Activated T-helper 1 cell treated with anti-CD3 and anti-CD28 coated beads, Interleukin-12 subunit alpha, Interleukin-12 subunit beta, Interleukin-2, Interleukin-4 antibody, amounts not matched to agents 30 ng/mL and 10 ng/mL and 1 ng/mL, durations not matched to agents 14 hours and 24 hours and 36 hours (primary cell): Measurements from ENCODE around the gene AP1B1. TPM values are rescaled to one million over a fixed set of nuclear protein-coding genes. Genes with fewer than 3 reads are reported as not detected.
"Not testable (repeated sequence)": the region's sequence is repeated elsewhere in the genome, so short reads cannot be mapped to it uniquely, and the experiment has no call there.

ENCODE experiments used
- DNase-seq: peaks from one replicate; pipeline ENCODE4 v3.0.0; 2021; ENCODE audit warnings: low spot score
- H3K27ac Mint-ChIP-seq: one replicate; pipeline ENCODE4 v1.8.0; 2021; ENCODE audit warnings: mild to moderate bottlenecking, mixed read lengths
- H3K27me3 Mint-ChIP-seq: one replicate; pipeline ENCODE4 v1.8.0; 2022; ENCODE audit warnings: mild to moderate bottlenecking, moderate library complexity, mixed read lengths; ENCODE audit not compliant: insufficient read depth
- H3K36me3 Mint-ChIP-seq: one replicate; pipeline ENCODE4 v1.8.0; 2021; ENCODE audit warnings: low read depth, mixed read lengths
- H3K4me1 Mint-ChIP-seq: one replicate; pipeline ENCODE4 v1.8.0; 2021; ENCODE audit warnings: low read depth, mixed read lengths
- H3K4me3 Mint-ChIP-seq: one replicate; pipeline ENCODE4 v1.8.0; 2021; ENCODE audit warnings: mild to moderate bottlenecking, moderate library complexity, mixed read lengths
- H3K9me3 Mint-ChIP-seq: one replicate; pipeline ENCODE4 v1.8.0; 2021; ENCODE audit warnings: mixed read lengths
- intact Hi-C: fragments of 100-400 bp; cut with micrococcal nuclease; formaldehyde crosslinking; loops from one replicate; pipeline ENCODE4 v1.15.1; 2024
- total RNA-seq: library from RNA; stranded (reverse); gene quantifications from 2 replicates; pipeline ENCODE4 v1.2.3, GENCODE V29; 2022

AP1B1 gene
- total RNA-seq, 1 donor from 2014 or later: 84.0 TPM

DNA sequence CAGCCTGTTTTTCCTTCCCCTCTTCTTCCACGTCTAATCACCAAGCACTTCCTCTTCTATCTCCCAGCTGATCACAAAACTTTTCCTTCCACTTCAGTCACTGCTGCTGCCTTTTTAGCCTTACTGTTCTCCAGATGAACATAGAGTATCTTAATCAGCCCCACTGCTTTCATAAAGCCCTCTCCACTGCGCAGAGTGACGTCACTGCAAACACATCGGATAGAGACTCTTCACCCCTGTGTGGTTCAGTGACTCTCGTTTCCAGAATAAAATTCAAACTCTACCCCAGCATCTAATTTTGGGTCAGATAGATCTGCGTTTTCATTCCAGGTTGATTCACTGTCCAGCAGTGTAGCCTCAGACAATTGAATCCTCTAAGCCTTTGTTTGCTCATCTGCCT lies 13.2 kb upstream of the AP1B1 start:
- H3K4me3 Mint-ChIP-seq, DNase-seq, H3K27ac Mint-ChIP-seq, intact Hi-C loops, H3K4me1 Mint-ChIP-seq, H3K36me3 Mint-ChIP-seq, H3K9me3 Mint-ChIP-seq: not testable (repeated sequence)
- H3K27me3 Mint-ChIP-seq: peaks cover 25% of the 10 kb centered on the region

DNA sequence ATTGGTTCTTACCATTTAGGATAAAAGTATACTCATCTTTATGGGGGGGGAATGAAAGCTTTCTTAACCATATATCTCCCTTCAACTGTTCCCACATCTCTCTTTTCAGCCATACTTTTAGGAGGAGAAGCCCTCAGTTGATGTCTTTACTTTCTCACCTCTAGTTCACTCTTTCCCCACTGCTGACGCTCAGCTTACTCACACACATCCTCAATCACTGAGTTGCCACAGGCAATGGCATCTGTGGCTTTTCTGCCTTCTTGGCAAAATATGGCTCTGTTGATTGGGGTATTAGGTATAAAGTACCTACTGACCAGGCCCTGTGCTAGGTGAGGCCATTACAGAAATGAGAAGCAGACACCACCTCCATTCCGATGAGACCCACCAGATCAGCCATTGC lies 12.2 kb upstream of the AP1B1 start:
- Mint-ChIP-seq H3K4me1 (no peaks in the 10 kb centered on the region), H3K9me3 (no peaks in the 10 kb centered on the region), H3K4me3 (no peak overlapping the region), H3K36me3 (no peaks in the 10 kb centered on the region), H3K27ac (no peak overlapping the region), H3K27me3 (peaks cover 28% of the 10 kb centered on the region)
- intact Hi-C loops: no loop called here
- DNase-seq: no peak

DNA sequence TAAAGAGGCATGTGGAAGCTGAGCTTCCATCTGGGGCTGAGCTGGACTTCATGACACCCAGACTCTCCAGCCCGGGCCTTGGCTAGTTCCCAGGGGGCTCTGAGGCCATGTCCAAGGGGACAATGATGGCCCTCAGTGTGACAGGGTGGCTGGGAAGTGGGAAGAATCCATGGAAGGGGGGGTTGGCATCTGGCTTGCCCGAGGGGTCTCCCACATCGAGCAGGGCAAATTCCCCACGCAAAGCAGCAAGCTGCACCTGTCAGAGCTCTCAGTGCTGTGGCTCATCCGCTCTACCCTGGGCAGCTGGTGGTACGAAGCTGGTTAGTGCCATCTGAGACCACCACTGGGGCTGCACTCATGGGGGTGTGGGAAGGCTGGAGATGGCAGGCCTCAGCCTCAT lies 9.4 kb upstream of the AP1B1 start:
- Mint-ChIP-seq H3K36me3 (no peaks in the 10 kb centered on the region), H3K4me3 (no peak overlapping the region), H3K27ac (no peak overlapping the region), H3K4me1 (peaks cover 8% of the 10 kb centered on the region), H3K9me3 (no peaks in the 10 kb centered on the region), H3K27me3 (peaks cover 22% of the 10 kb centered on the region)
- intact Hi-C loops: no loop called here
- no peak for DNase-seq

DNA sequence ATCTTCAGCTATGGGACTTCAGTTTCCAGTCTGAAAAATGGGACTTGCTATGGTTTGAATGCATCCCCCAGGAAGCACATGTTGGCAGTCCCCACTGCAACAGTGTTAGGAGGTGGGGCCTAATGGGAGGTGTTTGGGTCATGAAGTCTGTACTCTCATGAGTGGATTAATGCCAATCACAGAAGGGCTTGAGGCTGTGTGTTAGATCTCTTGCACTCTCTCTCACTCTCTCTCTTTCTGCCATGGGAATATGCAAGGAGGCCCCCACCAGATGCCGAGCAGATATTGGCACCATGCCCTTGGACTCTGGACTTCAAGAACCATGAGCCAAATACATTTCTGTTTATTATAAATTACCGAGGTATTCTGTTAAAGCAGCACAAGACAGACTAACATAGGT lies 7.8 kb upstream of the AP1B1 start:
- no peak for DNase-seq
- Mint-ChIP-seq H3K9me3 (no peaks in the 10 kb centered on the region), H3K27ac (no peak overlapping the region), H3K36me3 (no peaks in the 10 kb centered on the region), H3K4me3 (no peak overlapping the region), H3K27me3 (peaks cover 15% of the 10 kb centered on the region), H3K4me1 (peaks cover 8% of the 10 kb centered on the region)
- intact Hi-C loops: no loop called here

DNA sequence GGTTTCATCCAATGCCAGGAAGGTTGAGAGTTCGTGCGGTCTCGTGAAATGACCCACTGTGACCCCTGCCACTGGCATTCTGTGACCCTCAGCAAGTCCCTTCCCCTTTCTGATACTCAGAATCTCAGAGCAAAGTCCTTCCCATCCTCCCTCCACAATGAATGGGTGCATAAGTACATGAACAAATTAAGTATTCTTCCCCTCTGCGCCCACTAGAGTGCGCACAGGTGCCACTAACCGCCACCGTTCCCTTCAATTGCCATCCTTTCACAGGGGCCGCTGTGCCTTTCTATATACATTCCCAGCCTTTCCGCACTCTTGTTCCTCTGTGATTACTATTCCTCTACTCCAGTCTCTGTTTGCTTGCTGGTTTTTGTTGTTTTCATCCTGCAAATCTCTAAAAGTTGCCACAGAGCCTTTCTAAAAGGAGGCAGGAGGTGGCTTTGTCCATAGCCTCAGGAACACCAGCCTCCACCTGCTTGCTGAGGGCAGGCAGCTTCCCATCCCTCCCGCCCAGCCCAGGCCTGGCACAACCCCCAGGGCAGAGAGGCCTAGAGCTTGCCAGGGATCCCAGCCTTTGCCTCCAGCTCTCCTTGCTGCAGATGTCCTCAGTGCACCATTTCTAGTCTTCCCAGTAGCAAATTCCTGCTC lies 6.7 kb upstream of the AP1B1 start:
- intact Hi-C loops: loop anchor here (1.0 kb wide), 3 partner anchors 19 to 129 kb away; no protein-coding TSS in a partner anchor
- H3K4me1 Mint-ChIP-seq: peaks cover 8% of the 10 kb centered on the region
- no peak overlapping the region for H3K27ac Mint-ChIP-seq
- DNase-seq: peak; percentile 48
- peaks cover 11% of the 10 kb centered on the region for H3K27me3 Mint-ChIP-seq
- no peaks in the 10 kb centered on the region for H3K36me3 Mint-ChIP-seq
- no peak overlapping the region for H3K4me3 Mint-ChIP-seq
- no peaks in the 10 kb centered on the region for H3K9me3 Mint-ChIP-seq

DNA sequence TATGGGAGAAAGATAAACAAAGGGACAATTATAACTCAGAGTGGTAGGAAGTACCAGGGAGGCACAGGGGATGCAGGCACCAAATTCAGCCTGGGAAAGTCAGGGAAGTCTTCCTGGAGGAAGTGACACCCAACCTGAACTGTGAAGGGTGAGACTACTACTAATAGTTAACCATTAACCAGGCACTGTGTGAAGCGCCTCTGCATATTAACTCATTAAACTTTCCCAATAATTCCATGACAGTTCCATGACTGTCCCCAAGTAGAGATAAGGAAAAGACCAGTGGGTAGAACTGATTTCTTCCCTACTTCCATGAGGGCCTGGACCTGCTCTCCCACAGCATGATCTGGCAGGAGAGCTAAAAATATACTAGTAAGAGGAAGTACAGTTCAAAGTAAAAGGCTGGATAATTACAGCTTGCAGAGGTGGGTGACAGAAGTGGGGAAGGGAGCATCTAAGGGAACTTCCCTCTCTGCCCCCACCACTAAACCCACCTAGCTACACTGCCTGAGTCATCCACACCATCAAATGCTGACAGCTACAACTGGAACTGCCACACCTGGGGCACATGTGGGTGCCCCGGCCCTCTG lies 4.7 kb upstream of the AP1B1 start:
- Mint-ChIP-seq H3K4me1 (peaks cover 12% of the 10 kb centered on the region), H3K27me3 (peaks cover 3% of the 10 kb centered on the region), H3K27ac (no peak overlapping the region), H3K4me3 (no peak overlapping the region), H3K9me3 (no peaks in the 10 kb centered on the region), H3K36me3 (no peaks in the 10 kb centered on the region)
- DNase-seq: no peak
- intact Hi-C loops: no loop called here

DNA sequence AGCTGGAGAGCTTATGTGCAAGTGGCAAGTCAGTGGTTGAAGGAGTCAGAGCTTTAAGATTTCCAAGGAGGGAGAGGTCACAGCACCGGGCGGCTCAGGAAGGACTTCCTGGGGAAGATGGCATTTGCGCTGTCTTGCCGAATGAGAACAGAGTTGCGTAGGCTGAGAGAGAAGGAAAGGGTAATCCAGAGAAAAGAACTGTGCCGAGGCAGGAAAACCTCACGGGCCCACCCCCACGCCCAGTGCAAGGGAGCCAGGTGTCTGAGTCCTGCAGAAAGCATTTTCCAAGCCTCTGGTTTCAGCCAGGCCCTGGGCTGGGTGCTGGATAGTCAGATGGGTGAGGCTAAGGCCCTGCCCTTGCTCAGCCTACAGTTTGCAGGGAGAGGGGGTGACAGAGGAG lies 3.2 kb upstream of the AP1B1 start:
- Mint-ChIP-seq H3K9me3 (no peaks in the 10 kb centered on the region), H3K27me3 (peaks cover 3% of the 10 kb centered on the region)

DNA sequence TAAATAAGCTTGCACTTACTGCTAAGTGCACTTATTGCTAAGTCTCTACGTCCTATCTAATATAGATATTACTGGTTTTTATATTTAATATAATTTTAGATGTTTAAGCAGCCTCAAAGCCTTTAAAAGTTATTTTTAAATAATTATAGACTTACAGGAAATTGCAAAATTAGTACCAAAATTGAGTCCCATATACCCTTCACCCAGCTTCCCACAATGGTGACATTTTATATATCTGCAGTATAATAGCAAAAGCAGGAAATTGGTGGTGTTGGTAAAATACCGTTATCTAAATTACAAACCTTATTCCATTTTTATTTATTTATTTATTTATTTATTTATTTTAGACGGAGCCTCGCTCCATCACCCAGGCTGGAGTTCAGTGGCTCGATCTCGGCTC lies 1.9 kb upstream of the AP1B1 start:
- H3K4me1 Mint-ChIP-seq: peaks cover 38% of the 10 kb centered on the region
- no peak for DNase-seq
- peaks cover 9% of the 10 kb centered on the region for H3K36me3 Mint-ChIP-seq
- H3K4me3 Mint-ChIP-seq: no peak overlapping the region
- H3K9me3 Mint-ChIP-seq: no peaks in the 10 kb centered on the region
- H3K27ac Mint-ChIP-seq: no peak overlapping the region
- intact Hi-C loops: no loop called here
- no peaks in the 10 kb centered on the region for H3K27me3 Mint-ChIP-seq

More for the DNA sequence above, 3.2 kb upstream of the AP1B1 start:
- no peak for DNase-seq
- Mint-ChIP-seq H3K27ac (no peak overlapping the region), H3K4me3 (no peak overlapping the region), H3K36me3 (peaks cover 2% of the 10 kb centered on the region), H3K4me1 (peaks cover 26% of the 10 kb centered on the region)
- intact Hi-C loops: no loop called here

DNA sequence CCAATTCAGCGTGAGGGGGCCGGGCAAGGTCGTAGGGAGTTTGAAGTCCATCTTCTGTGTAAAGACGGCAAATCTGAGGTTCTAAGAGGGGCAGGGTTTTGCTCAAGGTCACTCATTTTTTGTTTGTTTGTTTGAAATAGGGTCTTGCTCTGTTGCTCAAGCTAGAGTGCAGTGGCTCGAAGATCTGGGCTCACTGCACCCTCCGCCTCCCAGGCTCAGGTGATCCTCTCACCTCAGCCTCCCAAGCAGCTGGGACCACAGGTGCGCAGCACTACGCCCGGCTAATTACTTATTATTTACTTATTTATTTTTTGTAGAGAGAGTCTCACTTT lies 355 bp upstream of the AP1B1 start:
- H3K9me3 Mint-ChIP-seq: no peaks in the 10 kb centered on the region
- H3K4me3 Mint-ChIP-seq: peak overlapping the region; percentile 93
- H3K27me3 Mint-ChIP-seq: no peaks in the 10 kb centered on the region
- no peak for DNase-seq
- peak overlapping the region; percentile 86 for H3K27ac Mint-ChIP-seq
- peaks cover 14% of the 10 kb centered on the region for H3K36me3 Mint-ChIP-seq
- H3K4me1 Mint-ChIP-seq: peaks cover 38% of the 10 kb centered on the region
- intact Hi-C loops: loop anchor here (1.0 to 5.0 kb wide), 4 partner anchors 26 to 165 kb away; partner anchors contain the start of genes GAS2L1 and THOC5

DNA sequence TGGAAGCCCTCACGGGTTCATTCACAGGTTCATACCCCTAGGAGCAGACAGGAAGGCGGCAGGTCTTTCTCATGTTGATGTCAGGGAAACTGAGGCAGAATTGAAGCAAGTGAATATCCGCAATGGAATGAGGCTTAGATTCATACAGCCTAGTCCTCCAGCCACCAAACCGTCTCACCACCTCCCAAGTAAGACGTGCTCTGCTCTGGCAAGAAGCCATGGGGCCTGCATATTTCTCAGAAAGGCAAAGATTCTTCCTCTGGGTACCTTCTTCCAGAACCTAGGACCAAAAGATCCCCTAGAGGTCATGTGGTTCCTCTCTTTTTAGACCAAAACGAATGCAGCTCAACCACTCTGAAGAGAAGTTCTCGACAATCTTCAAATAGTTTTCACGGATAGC lies 1.7 kb downstream of the AP1B1 start:
- Mint-ChIP-seq H3K4me3 (peak overlapping the region; percentile 77), H3K4me1 (peaks cover 49% of the 10 kb centered on the region), H3K27me3 (no peaks in the 10 kb centered on the region), H3K27ac (peak overlapping the region; percentile 18), H3K36me3 (peaks cover 20% of the 10 kb centered on the region), H3K9me3 (no peaks in the 10 kb centered on the region)
- intact Hi-C loops: loop anchor here (5.0 kb wide), 1 partner anchor 79 kb away; the partner anchor contains the start of gene GAS2L1
- DNase-seq: no peak

DNA sequence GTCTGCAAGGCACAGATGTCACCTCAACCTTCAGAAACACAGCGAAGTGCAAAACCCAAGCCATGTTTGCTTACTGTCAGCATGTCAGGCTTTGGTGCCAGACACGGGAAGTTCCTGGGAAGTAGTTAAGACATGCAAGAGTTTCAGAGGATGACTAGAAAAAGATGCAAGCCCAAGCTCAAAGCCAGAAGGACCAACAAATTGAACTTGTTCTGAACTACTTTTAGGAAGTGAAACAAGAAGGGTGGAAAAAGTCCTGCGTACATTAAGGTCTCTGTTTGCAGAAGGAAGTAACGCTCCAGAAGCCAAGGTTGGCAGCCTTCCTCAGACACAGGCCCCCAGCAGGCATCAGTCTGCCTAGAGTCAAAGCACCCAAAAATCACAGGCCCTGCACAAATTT lies 2.6 kb downstream of the AP1B1 start:
- Mint-ChIP-seq H3K4me3 (peak overlapping the region; percentile 35), H3K27ac (peak overlapping the region; percentile 8), H3K4me1 (peaks cover 51% of the 10 kb centered on the region)

DNA sequence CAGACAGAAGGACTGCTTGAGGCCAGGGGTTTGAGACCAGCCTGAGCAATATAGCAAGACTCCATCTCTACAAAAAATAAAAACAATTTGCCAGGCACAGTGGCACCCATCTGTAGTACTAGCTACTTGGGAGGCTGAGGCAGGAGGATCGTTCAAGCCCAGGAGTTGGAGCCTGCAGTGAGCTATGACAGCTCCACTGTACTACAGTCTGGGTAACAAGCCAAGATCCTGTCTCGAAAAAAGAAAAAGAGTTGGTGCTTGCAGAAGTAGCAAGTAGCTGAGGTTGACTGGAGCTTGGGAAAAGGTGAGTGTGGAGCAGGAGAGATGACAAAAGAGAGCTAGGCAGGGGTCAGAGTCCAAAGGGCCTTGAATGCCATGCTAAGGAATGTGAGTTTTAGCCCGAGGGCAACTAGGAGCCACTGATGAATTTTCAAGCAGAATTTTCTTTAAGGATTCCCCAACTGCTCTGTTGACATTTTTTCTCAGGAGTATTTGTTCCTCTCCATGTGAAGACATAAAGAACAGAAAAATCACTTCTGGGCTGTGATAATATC lies 3.1 kb downstream of the AP1B1 start:
- Mint-ChIP-seq H3K27me3 (no peaks in the 10 kb centered on the region), H3K9me3 (no peaks in the 10 kb centered on the region), H3K4me3 (no peak overlapping the region), H3K4me1 (peaks cover 57% of the 10 kb centered on the region), H3K27ac (no peak overlapping the region), H3K36me3 (peaks cover 23% of the 10 kb centered on the region)
- no peak for DNase-seq
- intact Hi-C loops: loop anchor here (5.0 kb wide), 1 partner anchor 78 kb away; the partner anchor contains the start of gene GAS2L1

More for the DNA sequence above, 2.6 kb downstream of the AP1B1 start:
- DNase-seq: no peak
- H3K36me3 Mint-ChIP-seq: peaks cover 20% of the 10 kb centered on the region
- H3K27me3 Mint-ChIP-seq: no peaks in the 10 kb centered on the region
- intact Hi-C loops: loop anchor here (5.0 kb wide), 1 partner anchor 78 kb away; the partner anchor contains the start of gene GAS2L1
- no peaks in the 10 kb centered on the region for H3K9me3 Mint-ChIP-seq

DNA sequence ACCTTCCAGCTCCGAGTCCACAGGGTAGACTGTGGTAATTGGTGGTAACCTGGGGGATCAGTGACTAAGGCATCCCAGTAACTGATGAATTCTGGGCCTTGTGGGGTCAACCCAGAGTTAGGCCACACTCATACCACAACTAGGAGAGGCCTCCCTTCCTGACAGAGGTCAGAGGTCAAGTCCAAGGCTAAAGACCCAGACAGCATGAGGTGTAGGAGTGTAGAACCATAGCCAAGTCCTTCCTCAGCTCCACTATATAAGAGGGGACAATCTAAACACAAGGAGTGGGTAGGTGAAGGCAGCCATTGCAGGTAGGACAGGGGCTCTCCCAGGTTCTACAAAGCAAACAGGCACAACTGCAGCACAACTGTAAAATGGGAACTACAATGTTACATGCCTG lies 4.6 kb downstream of the AP1B1 start:
- Mint-ChIP-seq H3K4me3 (no peak overlapping the region), H3K36me3 (peaks cover 27% of the 10 kb centered on the region)
- DNase-seq: no peak

More for the DNA sequence above, 4.6 kb downstream of the AP1B1 start:
- no peaks in the 10 kb centered on the region for H3K27me3 Mint-ChIP-seq
- no peak overlapping the region for H3K27ac Mint-ChIP-seq
- H3K4me1 Mint-ChIP-seq: peaks cover 63% of the 10 kb centered on the region
- intact Hi-C loops: no loop called here
- no peaks in the 10 kb centered on the region for H3K9me3 Mint-ChIP-seq
